ENCODE data around the gene CCDC24. TPM values are rescaled to one million over a fixed set of nuclear protein-coding genes. Genes with fewer than 3 reads are reported as not detected.

The CCDC24 gene
- total RNA-seq, 1 donor from 2014 or later, result 9.6 TPM

GRCh38 chr1:44032170-44032790 is 40.9 kb downstream of the CCDC24 start:
- H3K36me3 ChIP-seq (ENCODE audit: control insufficient read depth, insufficient read depth, low read length), result no peaks in the 10 kb centered on the region
- TF ChIP-seq CTCF (IDR thresholded peaks at IDR 0.05; ENCODE audit: insufficient read depth, low read length, poor library complexity, severe bottlenecking), result no peak
- no peak overlapping the region for H3K4me3 ChIP-seq (ENCODE audit: low read depth, low read length)
- H3K27me3 ChIP-seq (ENCODE audit: control insufficient read depth, insufficient read depth, low read length), result no peaks in the 10 kb centered on the region
- DNase-seq (ENCODE audit: low read depth), result no peak

DNA sequence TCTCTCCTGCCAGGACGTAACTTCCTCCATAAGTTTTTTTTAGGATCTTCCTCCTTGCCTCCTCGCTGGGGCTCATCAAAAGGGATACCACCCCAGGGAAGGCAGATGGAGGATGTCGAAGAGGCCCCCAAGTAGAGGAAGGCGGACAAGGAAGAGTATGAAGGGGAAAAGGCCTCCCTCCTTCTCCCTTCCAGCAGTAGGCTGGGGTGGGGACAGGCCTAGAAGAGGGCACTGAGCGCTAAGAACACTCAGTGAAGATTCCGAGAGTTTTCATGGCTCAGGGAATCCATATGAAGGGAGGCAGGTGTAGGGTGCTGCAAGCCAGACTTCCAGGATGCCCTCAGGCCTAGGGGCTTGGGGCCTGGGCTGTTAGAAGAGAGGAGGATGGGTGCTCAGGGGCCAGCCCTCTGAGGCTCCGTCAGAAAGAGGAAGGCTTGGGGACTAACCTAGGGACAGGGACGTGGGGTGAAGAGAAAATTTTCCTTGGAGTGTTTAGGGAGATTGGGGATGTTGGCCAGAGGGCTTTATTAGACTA is 41.7 kb downstream of the CCDC24 start:
- H3K27me3 ChIP-seq (ENCODE audit: control insufficient read depth, insufficient read depth, low read length), result no peaks in the 10 kb centered on the region
- no peak for DNase-seq (ENCODE audit: low read depth)
- TF ChIP-seq CTCF (IDR thresholded peaks at IDR 0.05; ENCODE audit: insufficient read depth, low read length, poor library complexity, severe bottlenecking), result no peak
- H3K4me3 ChIP-seq (ENCODE audit: low read depth, low read length), result no peak overlapping the region
- no peaks in the 10 kb centered on the region for H3K36me3 ChIP-seq (ENCODE audit: control insufficient read depth, insufficient read depth, low read length)

DNA sequence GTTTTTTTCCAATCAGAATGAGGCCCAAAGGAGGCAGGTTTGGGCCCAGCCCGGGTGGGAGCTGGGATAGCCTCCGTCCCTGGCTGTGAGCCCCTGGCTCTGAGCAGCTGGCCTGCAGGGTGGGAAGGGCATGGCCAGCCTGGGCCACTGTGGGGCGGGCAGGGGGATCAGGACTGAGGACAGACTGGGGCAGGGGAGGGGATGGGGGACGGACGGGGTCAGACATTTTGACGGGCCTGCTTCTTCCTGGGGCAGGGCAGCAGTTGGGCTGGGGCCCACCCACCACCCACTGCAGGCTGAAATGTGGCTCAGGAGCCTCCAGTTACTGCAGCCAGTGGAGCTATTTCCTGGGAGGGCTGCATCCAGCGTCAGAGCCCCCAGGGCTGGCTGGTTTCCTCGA is 42.4 kb downstream of the CCDC24 start:
- TF ChIP-seq CTCF (IDR thresholded peaks at IDR 0.05; ENCODE audit: insufficient read depth, low read length, poor library complexity, severe bottlenecking), result no peak
- no peaks in the 10 kb centered on the region for H3K36me3 ChIP-seq (ENCODE audit: control insufficient read depth, insufficient read depth, low read length)
- DNase-seq (ENCODE audit: low read depth), result no peak
- no peaks in the 10 kb centered on the region for H3K27me3 ChIP-seq (ENCODE audit: control insufficient read depth, insufficient read depth, low read length)
- no peak overlapping the region for H3K4me3 ChIP-seq (ENCODE audit: low read depth, low read length)

GRCh38 chr1:44034423-44034822 is 43.0 kb downstream of the CCDC24 start:
- no peak for DNase-seq (ENCODE audit: low read depth)
- TF ChIP-seq CTCF (IDR thresholded peaks at IDR 0.05; ENCODE audit: insufficient read depth, low read length, poor library complexity, severe bottlenecking), result no peak
- H3K36me3 ChIP-seq (ENCODE audit: control insufficient read depth, insufficient read depth, low read length), result no peaks in the 10 kb centered on the region
- no peak overlapping the region for H3K4me3 ChIP-seq (ENCODE audit: low read depth, low read length)
- no peaks in the 10 kb centered on the region for H3K27me3 ChIP-seq (ENCODE audit: control insufficient read depth, insufficient read depth, low read length)

DNA sequence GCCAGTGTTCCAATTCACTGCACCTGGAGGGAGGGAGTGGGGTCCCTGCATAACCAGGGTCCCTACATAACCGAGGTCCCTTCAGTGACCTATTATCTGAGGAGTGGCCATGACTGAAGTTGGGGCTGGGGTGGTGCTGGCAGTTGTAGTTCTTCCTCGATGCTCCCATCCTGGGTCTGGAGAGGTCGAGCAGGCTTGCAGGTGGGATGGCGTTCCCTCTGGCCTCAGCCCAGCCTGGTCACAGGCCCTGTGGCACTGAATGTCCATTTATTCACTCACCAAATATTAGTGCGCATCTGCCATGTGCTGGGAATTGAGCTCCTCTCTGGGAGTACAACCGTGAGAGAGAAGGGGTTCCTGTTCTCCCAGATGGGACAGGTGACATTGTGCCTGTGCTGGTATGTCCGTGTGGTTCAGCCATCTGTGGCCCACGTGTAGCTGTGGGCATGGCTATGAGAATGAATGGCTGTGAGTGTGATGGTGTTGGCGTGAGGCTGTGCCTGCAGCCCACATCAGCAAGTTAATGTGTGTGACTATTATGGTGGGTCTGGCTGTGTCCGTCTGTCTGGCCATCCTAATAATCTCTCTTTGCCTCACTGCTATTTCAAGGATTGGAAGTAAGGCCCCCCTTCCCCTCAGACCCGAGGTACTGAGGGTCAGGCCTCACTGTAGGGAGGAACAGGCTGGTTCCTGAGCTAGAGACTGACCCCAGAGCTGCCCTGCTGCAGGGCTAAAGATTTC is 43.7 kb downstream of the CCDC24 start:
- Histone ChIP-seq H3K4me3 (ENCODE audit: low read depth, low read length) (no peak overlapping the region), H3K36me3 (ENCODE audit: control insufficient read depth, insufficient read depth, low read length) (no peaks in the 10 kb centered on the region), H3K27me3 (ENCODE audit: control insufficient read depth, insufficient read depth, low read length) (no peaks in the 10 kb centered on the region)
- TF ChIP-seq CTCF (IDR thresholded peaks at IDR 0.05; ENCODE audit: insufficient read depth, low read length, poor library complexity, severe bottlenecking), result no peak
- no peak for DNase-seq (ENCODE audit: low read depth)
